GM12875 (cell line): ENCODE data around the gene CTNNBIP1.
A peak's percentile ranks its signal among the peaks of the same experiment; 100 is the strongest.

Experiments used
- H3K4me3 ChIP-seq: one replicate; pipeline ENCODE4 v1.5.1; 2011; ENCODE audit warnings: low read depth, low read length, control low read depth
- CTCF ChIP-seq: IDR thresholded peaks from 2 replicates; pipeline ENCODE4 v1.5.1; 2011; ENCODE audit warnings: low read depth, mild to moderate bottlenecking, control low read depth, inconsistent platforms, low read length, moderate library complexity, borderline replicate concordance; ENCODE audit not compliant: insufficient read depth

The CTNNBIP1 gene

GRCh38 chr1:9833632-9834031 lies 76.4 kb downstream of the CTNNBIP1 start:
- no peak overlapping the region for H3K4me3 ChIP-seq
- TF ChIP-seq CTCF, result no peak

- peak; percentile 33; the same call in 1 of the 2 replicates for TF ChIP-seq CTCF
- H3K4me3 ChIP-seq, result no peak overlapping the region
These were observed 82.4 kb downstream of the CTNNBIP1 start for GRCh38 chr1:9827558-9828185.

- no peak overlapping the region for H3K4me3 ChIP-seq
- no peak for TF ChIP-seq CTCF
These were observed 83.5 kb downstream of the CTNNBIP1 start for GRCh38 chr1:9826616-9827015.

GRCh38 chr1:9826087-9826486 lies 84.0 kb downstream of the CTNNBIP1 start:
- no peak overlapping the region for H3K4me3 ChIP-seq
- TF ChIP-seq CTCF, result no peak

- TF ChIP-seq CTCF, result no peak
- H3K4me3 ChIP-seq, result no peak overlapping the region
These were observed 84.7 kb downstream of the CTNNBIP1 start for GRCh38 chr1:9825093-9826074.

- no peak for TF ChIP-seq CTCF
- H3K4me3 ChIP-seq, result peak overlapping the region; percentile 44
These were observed 85.4 kb downstream of the CTNNBIP1 start for GRCh38 chr1:9824702-9825089.
